GM12873 (cell line): ENCODE measurements around the gene CAPN9.

Experiments
- CTCF ChIP-seq: IDR thresholded peaks from 2 replicates; pipeline ENCODE4 v1.5.1; 2012; ENCODE audit warnings: low read depth, mild to moderate bottlenecking, moderate library complexity, low read length, control low read depth; ENCODE audit not compliant: insufficient read depth; ENCODE audit errors: missing control alignments

The CAPN9 gene

DNA sequence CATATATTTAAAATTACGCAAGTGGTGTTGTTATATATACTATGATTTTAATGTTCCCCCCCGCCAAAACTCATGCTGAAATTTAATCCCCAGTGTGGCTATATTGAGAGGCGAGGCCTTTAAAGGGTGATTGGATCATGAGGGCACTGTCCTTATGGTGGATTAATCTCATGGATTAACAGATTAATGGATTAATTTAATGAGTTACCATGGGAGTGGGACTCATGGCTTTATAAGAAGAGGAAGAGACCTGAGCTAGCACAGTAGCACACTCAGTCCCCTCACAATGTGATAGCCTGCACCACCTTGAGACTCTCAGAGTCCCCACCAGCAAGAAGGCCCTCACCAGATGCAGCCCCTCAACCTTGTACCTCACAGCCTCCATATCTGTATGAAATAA lies 86.3 kb downstream of the CAPN9 start:
- no peak for TF ChIP-seq CTCF

- TF ChIP-seq CTCF: no peak
Observed at GRCh38 chr1:230834292-230834691, 87.1 kb downstream of the CAPN9 start.

DNA sequence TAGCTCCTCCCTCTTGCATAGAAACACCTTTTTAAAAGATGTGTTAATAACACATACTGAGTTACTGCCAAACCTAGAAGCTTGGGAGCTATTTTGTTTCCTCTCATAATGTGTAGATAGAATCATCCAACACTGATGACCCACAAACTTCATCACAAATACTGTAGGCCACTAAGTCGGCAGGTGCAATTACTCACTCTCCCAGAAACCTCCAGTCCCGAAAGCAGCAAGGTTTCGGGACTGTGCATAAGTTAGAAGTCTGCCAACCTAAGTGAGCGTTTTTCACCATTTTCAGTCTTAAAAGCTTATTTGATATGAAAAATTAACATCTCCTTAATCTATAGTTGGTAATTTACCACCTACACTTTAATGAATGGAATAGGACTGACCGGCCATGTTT lies 89.2 kb downstream of the CAPN9 start:
- TF ChIP-seq CTCF: no peak

GRCh38 chr1:230836793-230837192 lies 89.6 kb downstream of the CAPN9 start:
- TF ChIP-seq CTCF: no peak

GRCh38 chr1:230839173-230839572 lies 92.0 kb downstream of the CAPN9 start:
- no peak for TF ChIP-seq CTCF

DNA sequence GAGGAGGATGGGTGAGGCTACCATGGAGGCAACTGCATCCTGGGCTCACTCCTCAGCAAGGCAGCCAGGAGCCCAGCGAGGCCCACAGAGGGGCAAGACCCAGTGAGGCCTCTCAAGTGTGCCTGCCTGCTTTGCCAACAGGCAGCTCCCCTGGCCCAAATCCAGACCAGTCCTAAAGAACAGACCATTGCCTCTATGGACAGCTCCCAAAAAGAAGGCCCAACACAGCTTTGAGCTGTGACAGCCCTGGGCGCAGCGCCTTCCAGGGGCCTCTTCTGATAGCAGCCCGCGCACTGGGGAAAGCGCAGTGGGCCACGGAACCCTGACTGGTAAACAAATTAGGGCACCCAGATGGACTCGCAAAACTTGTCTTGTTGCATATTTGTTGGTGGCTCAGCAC lies 95.6 kb downstream of the CAPN9 start:
- no peak for TF ChIP-seq CTCF

DNA sequence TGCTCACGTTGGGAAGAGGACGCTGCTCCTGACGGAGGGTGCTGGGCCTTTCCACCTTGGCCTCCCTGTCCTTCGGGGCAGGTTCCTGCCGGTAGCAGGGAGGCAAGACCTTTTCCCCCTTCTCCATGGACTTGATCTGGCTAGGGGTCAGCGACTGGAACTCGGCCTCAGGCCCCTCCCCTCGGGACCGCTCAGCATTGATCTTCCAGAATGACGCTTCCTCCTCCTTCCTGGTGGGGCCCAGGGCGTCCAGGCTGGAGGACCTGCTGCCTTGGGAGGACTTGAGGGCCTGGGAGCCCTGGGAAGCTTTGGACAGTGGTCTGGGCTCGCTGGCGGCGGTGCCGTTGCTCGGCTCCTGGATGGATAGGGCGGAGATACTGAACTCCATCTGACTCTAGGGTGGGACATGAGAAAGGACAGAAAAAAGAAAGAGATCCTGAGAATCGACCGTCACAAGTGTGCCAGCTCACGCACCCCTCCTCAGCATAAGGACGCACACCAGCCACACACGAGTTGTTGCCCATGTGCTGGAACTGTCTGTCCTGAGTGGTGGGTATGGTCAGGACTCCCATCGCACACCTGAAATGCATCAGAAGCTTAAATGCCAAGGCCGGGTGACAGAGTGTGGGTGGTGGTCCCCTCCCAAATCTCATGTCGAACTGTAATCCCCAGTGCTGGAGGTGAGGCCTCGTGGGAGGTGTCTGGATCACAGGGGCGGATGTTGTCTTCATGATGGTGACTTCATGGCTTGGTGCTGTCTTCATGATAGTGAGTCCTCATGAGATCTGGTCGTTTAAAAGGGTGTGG lies 96.5 kb downstream of the CAPN9 start:
- TF ChIP-seq CTCF: no peak
